ENCODE results near the gene BPIFA3.
"Not testable (repeated sequence)": the region's sequence is repeated elsewhere in the genome, so short reads cannot be mapped to it uniquely, and the experiment has no call there.

Gene BPIFA3

GRCh38 chr20:33217052-33217451, at the start of gene BPIFA3:
BPIFA3 (plus strand) TSS chr20:33217352; CDS start chr20:33217537, 185 bp downstream.
- DNase-seq (ENCODE audit: insufficient read length, low spot score) (no peak), FAIRE-seq (no peak)

GRCh38 chr20:33167859-33168258, 49.3 kb upstream of the BPIFA3 start, which contains the start of gene BPIFA2:
BPIFA2 (plus strand) TSS chr20:33168159; CDS start chr20:33169146, 987 bp downstream.
- DNase-seq (ENCODE audit: insufficient read length, low spot score) (no peak), FAIRE-seq (no peak)

- FAIRE-seq: no peak
These were observed 47.9 kb upstream of the BPIFA3 start for GRCh38 chr20:33169176-33169794.

GRCh38 chr20:33172781-33173180, 44.4 kb upstream of the BPIFA3 start:
- no peak for DNase-seq (ENCODE audit: insufficient read length, low spot score)
- no peak for FAIRE-seq

More at GRCh38 chr20:33169176-33169794, 47.9 kb upstream of the BPIFA3 start:
- DNase-seq (ENCODE audit: insufficient read length, low spot score): no peak

- FAIRE-seq (no peak), DNase-seq (ENCODE audit: insufficient read length, low spot score) (no peak)
These were observed 42.0 kb upstream of the BPIFA3 start for GRCh38 chr20:33175123-33175522.

- FAIRE-seq (no peak), DNase-seq (ENCODE audit: insufficient read length, low spot score) (no peak)
These were observed 41.1 kb upstream of the BPIFA3 start for GRCh38 chr20:33176101-33176500.

GRCh38 chr20:33177866-33178265, 39.3 kb upstream of the BPIFA3 start:
- DNase-seq (ENCODE audit: insufficient read length, low spot score): no peak
- FAIRE-seq: no peak

- FAIRE-seq: no peak
- no peak for DNase-seq (ENCODE audit: insufficient read length, low spot score)
These were observed 38.4 kb upstream of the BPIFA3 start for GRCh38 chr20:33178726-33179125.

- DNase-seq (ENCODE audit: insufficient read length, low spot score) (no peak), FAIRE-seq (no peak)
These were observed 37.0 kb upstream of the BPIFA3 start for GRCh38 chr20:33180169-33180568.

GRCh38 chr20:33181482-33182093, 35.6 kb upstream of the BPIFA3 start:
- DNase-seq (ENCODE audit: insufficient read length, low spot score): no peak
- no peak for FAIRE-seq

- FAIRE-seq: no peak
- DNase-seq (ENCODE audit: insufficient read length, low spot score): no peak
These were observed 33.8 kb upstream of the BPIFA3 start for GRCh38 chr20:33183312-33183711.

GRCh38 chr20:33185031-33185590, 32.0 kb upstream of the BPIFA3 start:
- FAIRE-seq: not testable (repeated sequence)

GRCh38 chr20:33187491-33187890, 29.7 kb upstream of the BPIFA3 start:
- FAIRE-seq: peak; percentile 23

More at GRCh38 chr20:33185031-33185590, 32.0 kb upstream of the BPIFA3 start:
- DNase-seq (ENCODE audit: insufficient read length, low spot score): not testable (repeated sequence)

GRCh38 chr20:33188421-33188820, 28.7 kb upstream of the BPIFA3 start:
- DNase-seq (ENCODE audit: insufficient read length, low spot score): no peak
- FAIRE-seq: no peak

More at GRCh38 chr20:33187491-33187890, 29.7 kb upstream of the BPIFA3 start:
- DNase-seq (ENCODE audit: insufficient read length, low spot score): no peak

- no peak for FAIRE-seq
- DNase-seq (ENCODE audit: insufficient read length, low spot score): no peak
These were observed 25.7 kb upstream of the BPIFA3 start for GRCh38 chr20:33191484-33191883.

GRCh38 chr20:33191955-33192354, 25.2 kb upstream of the BPIFA3 start:
- FAIRE-seq (no peak), DNase-seq (ENCODE audit: insufficient read length, low spot score) (no peak)

GRCh38 chr20:33192912-33193501, 24.1 kb upstream of the BPIFA3 start:
- FAIRE-seq (no peak), DNase-seq (ENCODE audit: insufficient read length, low spot score) (no peak)

- FAIRE-seq: no peak
These were observed 18.1 kb upstream of the BPIFA3 start for GRCh38 chr20:33199026-33199425.

GRCh38 chr20:33202451-33202850, 14.7 kb upstream of the BPIFA3 start:
- no peak for DNase-seq (ENCODE audit: insufficient read length, low spot score)
- no peak for FAIRE-seq

More at GRCh38 chr20:33199026-33199425, 18.1 kb upstream of the BPIFA3 start:
- no peak for DNase-seq (ENCODE audit: insufficient read length, low spot score)

GRCh38 chr20:33203444-33203843, 13.7 kb upstream of the BPIFA3 start:
- DNase-seq (ENCODE audit: insufficient read length, low spot score) (no peak), FAIRE-seq (no peak)

- DNase-seq (ENCODE audit: insufficient read length, low spot score) (peak; percentile 80), FAIRE-seq (peak; percentile 94)
These were observed 7.4 kb upstream of the BPIFA3 start for GRCh38 chr20:33209789-33210188.
